C4-2B (cell line): Measurements from ENCODE around the gene SIGLEC1.
A peak's percentile ranks its signal among the peaks of the same experiment; 100 is the strongest.

Experiments used
- H3K27ac ChIP-seq: fragments of 450-650 bp; 2 replicates; pipeline ENCODE4 v1.5.1; 2017
- ZFX ChIP-seq: fragments of 450-650 bp; IDR thresholded peaks from 2 replicates; pipeline ENCODE4 v1.6.1; 2017
- TF ChIP-seq, protein P1 (sequence below): fragments of 450-650 bp; conservative IDR thresholded peaks from 2 replicates; pipeline ENCODE4 v1.5.1; 2017; ENCODE audit warnings: mild to moderate bottlenecking

Gene SIGLEC1

GRCh38 chr20:3724356-3724755, 12.0 kb upstream of the SIGLEC1 start:
- TF ChIP-seq ZFX = no peak
- TF ChIP-seq, protein P1, sequence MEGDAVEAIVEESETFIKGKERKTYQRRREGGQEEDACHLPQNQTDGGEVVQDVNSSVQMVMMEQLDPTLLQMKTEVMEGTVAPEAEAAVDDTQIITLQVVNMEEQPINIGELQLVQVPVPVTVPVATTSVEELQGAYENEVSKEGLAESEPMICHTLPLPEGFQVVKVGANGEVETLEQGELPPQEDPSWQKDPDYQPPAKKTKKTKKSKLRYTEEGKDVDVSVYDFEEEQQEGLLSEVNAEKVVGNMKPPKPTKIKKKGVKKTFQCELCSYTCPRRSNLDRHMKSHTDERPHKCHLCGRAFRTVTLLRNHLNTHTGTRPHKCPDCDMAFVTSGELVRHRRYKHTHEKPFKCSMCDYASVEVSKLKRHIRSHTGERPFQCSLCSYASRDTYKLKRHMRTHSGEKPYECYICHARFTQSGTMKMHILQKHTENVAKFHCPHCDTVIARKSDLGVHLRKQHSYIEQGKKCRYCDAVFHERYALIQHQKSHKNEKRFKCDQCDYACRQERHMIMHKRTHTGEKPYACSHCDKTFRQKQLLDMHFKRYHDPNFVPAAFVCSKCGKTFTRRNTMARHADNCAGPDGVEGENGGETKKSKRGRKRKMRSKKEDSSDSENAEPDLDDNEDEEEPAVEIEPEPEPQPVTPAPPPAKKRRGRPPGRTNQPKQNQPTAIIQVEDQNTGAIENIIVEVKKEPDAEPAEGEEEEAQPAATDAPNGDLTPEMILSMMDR = no peak
- no peak overlapping the region for H3K27ac ChIP-seq

- TF ChIP-seq, protein P1 = no peak
- no peak for TF ChIP-seq ZFX
- no peak overlapping the region for H3K27ac ChIP-seq
These were observed 10.9 kb upstream of the SIGLEC1 start for GRCh38 chr20:3723284-3723683.

DNA sequence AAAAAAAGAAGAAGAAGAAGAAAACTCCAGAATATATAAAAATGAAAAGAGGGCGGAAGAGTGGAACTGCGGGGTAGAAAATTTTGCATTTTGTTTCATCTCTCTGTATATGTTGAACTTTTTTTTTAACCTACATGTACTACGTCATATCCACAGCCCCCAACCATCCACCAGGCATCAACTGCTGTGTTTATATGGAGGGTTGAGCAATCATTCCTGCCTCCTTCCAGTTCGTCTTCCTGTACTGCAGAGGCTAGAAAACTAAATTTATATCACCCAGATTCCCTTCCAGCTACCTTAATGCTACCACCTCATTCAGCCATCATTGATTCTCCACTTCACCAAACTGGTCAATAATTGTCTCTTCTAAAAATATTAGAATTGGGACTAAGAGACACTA, 9.5 kb upstream of the SIGLEC1 start:
- H3K27ac ChIP-seq = no peak overlapping the region
- TF ChIP-seq ZFX = no peak
- TF ChIP-seq, protein P1 = no peak

- no peak overlapping the region for H3K27ac ChIP-seq
- TF ChIP-seq, protein P1 = no peak
- no peak for TF ChIP-seq ZFX
These were observed 8.2 kb upstream of the SIGLEC1 start for GRCh38 chr20:3720626-3721025.

DNA sequence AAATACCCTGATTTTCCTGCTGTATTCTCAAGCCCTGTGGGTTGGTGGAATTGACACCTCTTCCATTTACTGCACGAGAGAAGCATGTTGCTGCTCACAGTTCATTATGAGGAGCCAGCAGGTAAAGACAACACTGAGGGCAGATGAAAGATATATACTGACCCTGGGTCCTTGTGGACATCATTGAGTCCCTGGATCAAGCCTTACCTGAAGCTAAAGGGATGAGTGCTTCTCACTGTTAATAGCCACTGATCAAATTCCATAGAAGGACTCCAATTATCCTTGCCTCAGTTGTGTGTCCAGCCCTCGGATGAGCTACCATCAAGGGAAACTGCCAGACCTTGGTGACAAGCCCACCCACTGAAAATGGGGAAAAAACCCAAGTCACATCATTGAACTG, 7.7 kb upstream of the SIGLEC1 start:
- TF ChIP-seq, protein P1 = no peak
- no peak for TF ChIP-seq ZFX
- no peak overlapping the region for H3K27ac ChIP-seq

DNA sequence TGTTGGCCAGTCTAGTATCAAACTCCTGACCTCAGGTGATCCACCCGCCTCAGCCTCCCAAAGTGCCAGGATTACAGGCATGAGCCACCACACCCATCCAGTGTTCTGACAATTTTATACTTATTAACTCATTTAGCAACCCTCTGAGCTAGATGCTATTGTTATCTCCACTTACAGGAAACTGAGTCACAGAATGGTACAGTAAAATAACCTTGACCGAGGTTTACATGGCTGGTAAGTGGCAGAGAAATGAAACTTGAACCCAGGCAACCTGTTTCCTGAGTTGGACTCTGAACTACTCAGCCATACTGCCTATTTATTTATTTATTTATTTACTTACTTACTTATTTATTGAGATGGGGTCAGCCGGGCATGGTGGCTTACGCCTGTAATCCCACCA, 6.6 kb upstream of the SIGLEC1 start:
- H3K27ac ChIP-seq = no peak overlapping the region
- no peak for TF ChIP-seq ZFX
- TF ChIP-seq, protein P1 = no peak

- TF ChIP-seq, protein P1 = peak; percentile 68
- TF ChIP-seq ZFX = no peak
- H3K27ac ChIP-seq = no peak overlapping the region
These were observed 3.9 kb upstream of the SIGLEC1 start for GRCh38 chr20:3716195-3716834.
